MM.1S (cell line): Measurements from ENCODE around the gene PCNX1.

Experiments used
- DNase-seq: peaks from one replicate; pipeline ENCODE4 v3.0.0-alpha.2; 2015
- H2AFZ ChIP-seq: fragments of 300-600 bp; sonication (generic); 2 replicates; pipeline ENCODE4 v1.6.0; 2016; ENCODE audit warnings: antibody characterized with exemption, low read length
- H3F3A ChIP-seq: fragments of 300-600 bp; sonication (generic); 2 replicates; pipeline ENCODE4 v1.6.1; 2016; ENCODE audit warnings: mild to moderate bottlenecking, antibody characterized with exemption, low read length, moderate library complexity, mixed read lengths; ENCODE audit not compliant: insufficient read depth
- H3K27ac ChIP-seq: fragments of 300-600 bp; sonication (generic); 2 replicates; pipeline ENCODE4 v1.5.1; 2016; ENCODE audit warnings: mild to moderate bottlenecking, low read length
- H3K27me3 ChIP-seq: fragments of 300-600 bp; sonication (generic); replicated peaks from 2 replicates; pipeline ENCODE4 v1.6.0; 2016; ENCODE audit warnings: low read length; ENCODE audit not compliant: insufficient read depth
- H3K36me3 ChIP-seq: fragments of 300-600 bp; sonication (generic); replicated peaks from 2 replicates; pipeline ENCODE4 v1.6.1; 2016; ENCODE audit warnings: mild to moderate bottlenecking, low read length, mixed read lengths; ENCODE audit not compliant: insufficient read depth
- H3K4me1 ChIP-seq: fragments of 300-600 bp; sonication (generic); 2 replicates; pipeline ENCODE4 v1.6.1; 2016; ENCODE audit warnings: low read length, mixed read lengths
- H3K4me2 ChIP-seq: fragments of 300-600 bp; sonication (generic); 2 replicates; pipeline ENCODE4 v1.6.0; 2016; ENCODE audit warnings: low read depth, low read length
- H3K4me3 ChIP-seq: fragments of 300-600 bp; sonication (generic); 2 replicates; pipeline ENCODE4 v1.5.1; 2016; ENCODE audit warnings: low read length, mixed read lengths
- H3K79me2 ChIP-seq: fragments of 300-600 bp; sonication (generic); 2 replicates; pipeline ENCODE4 v1.6.1; 2016; ENCODE audit warnings: mixed run types, low read length, mixed read lengths
- H3K9ac ChIP-seq: fragments of 300-600 bp; sonication (generic); 2 replicates; pipeline ENCODE4 v1.6.1; 2016; ENCODE audit warnings: low read length, mixed read lengths
- H3K9me2 ChIP-seq: fragments of 300-600 bp; sonication (generic); replicated peaks from 2 replicates; pipeline ENCODE4 v1.6.1; 2016; ENCODE audit warnings: mild to moderate bottlenecking, low read length, mixed read lengths; ENCODE audit not compliant: insufficient read depth
- H3K9me3 ChIP-seq: fragments of 300-600 bp; sonication (generic); replicated peaks from 2 replicates; pipeline ENCODE4 v1.6.1; 2016; ENCODE audit warnings: mild to moderate bottlenecking, low read length, mixed read lengths; ENCODE audit not compliant: insufficient read depth
- H4K20me1 ChIP-seq: fragments of 300-600 bp; sonication (generic); 2 replicates; pipeline ENCODE4 v1.6.1; 2016; ENCODE audit warnings: mild to moderate bottlenecking, low read length, moderate library complexity, mixed read lengths; ENCODE audit not compliant: insufficient read depth
- CTCF ChIP-seq: fragments of 300-600 bp; sonication (generic); IDR thresholded peaks from 2 replicates; pipeline ENCODE4 v1.5.1; 2016; ENCODE audit warnings: antibody characterized with exemption, low read length, mixed read lengths
- EZH2 ChIP-seq: fragments of 300-600 bp; sonication (generic); optimal IDR thresholded peaks from 2 replicates; pipeline ENCODE3; 2017; ENCODE audit warnings: low read depth, mild to moderate bottlenecking, antibody characterized with exemption, low read length, mixed read lengths
- EZH2phosphoT487 ChIP-seq: fragments of 300-600 bp; sonication (generic); IDR thresholded peaks from 2 replicates; pipeline ENCODE4 v1.6.1; 2018; ENCODE audit warnings: antibody characterized with exemption, low read length

The PCNX1 gene

DNA sequence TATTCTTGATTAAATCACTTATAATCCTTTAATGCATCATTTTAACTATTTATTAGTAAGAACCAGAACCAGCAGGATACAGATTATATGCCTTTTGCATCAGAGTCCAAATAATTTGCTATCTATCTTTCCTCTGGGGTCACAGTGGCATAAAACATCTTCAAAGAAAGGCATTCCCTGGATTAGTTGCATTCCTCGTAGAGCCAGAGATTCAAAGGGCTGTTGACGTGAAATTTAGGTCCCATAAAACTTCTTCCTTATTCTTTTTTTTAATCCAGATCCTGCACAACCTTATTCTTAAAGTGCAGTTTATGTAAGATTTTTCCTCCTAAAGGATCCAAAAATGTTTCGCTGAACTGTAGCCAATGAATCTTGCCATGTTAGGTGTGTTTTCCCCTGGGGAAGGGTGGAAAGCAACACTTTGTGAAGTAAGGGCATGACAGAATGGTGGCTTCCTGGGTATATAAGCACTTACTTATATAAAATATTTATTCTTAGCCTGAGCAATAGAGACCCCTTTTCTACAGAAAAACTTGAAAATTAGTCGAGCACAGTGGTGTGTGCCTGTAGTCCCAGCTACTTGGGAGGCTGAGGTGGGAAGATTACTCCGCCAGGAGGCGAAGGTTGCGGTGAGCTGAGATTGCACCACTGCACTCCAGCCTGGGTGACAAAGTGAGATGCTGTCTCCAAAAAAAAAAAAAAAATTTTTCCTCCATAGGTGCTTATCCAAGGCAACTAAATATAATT lies 208.7 kb downstream of the PCNX1 start:
- Histone ChIP-seq H3K4me3 (no peak overlapping the region), H3K27me3 (no peaks in the 10 kb centered on the region), H3K79me2 (no peaks in the 10 kb centered on the region), H2AFZ (no peak overlapping the region), H3K9me2 (no peaks in the 10 kb centered on the region), H3F3A (no peaks in the 10 kb centered on the region), H4K20me1 (no peaks in the 10 kb centered on the region), H3K36me3 (no peaks in the 10 kb centered on the region), H3K9ac (no peak overlapping the region), H3K9me3 (no peaks in the 10 kb centered on the region), H3K4me2 (no peak overlapping the region), H3K27ac (no peak overlapping the region), H3K4me1 (no peaks in the 10 kb centered on the region)
- TF ChIP-seq CTCF, result no peak
- no peak for TF ChIP-seq EZH2
- TF ChIP-seq EZH2phosphoT487, result no peak
- no peak for DNase-seq

DNA sequence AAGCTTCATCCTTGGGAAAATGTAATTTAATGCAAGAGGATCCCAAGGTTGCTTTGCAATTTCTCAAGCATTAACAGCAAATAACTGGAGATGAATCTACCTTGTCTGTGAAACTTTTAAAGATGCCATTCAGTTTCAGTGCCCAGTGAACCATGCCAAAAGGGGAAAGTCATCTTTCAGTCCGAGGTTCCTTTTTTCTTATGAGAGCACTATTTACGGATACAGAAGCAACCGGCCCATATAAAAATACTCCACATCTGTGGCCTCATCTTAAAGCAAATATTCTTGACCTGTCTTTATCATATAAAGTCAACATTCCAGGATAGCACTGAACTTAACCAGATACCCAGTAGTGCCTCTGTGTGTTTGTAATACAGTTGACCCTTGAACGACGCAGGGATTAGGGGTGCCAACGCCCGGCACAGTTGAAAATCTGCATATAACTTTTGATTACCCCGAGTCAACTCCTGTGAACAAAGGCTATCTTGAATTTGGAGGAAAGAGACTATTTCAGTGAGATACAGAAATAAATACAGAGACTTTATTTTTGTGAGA lies 209.4 kb downstream of the PCNX1 start:
- no peaks in the 10 kb centered on the region for H3K4me1 ChIP-seq
- no peak overlapping the region for H3K4me2 ChIP-seq
- H3K27me3 ChIP-seq, result no peaks in the 10 kb centered on the region
- no peaks in the 10 kb centered on the region for H3K9me3 ChIP-seq
- TF ChIP-seq EZH2 (no peak), CTCF (no peak), EZH2phosphoT487 (no peak)
- DNase-seq, result no peak
- no peaks in the 10 kb centered on the region for H3F3A ChIP-seq
- no peak overlapping the region for H2AFZ ChIP-seq
- H3K9ac ChIP-seq, result no peak overlapping the region
- no peak overlapping the region for H3K27ac ChIP-seq
- no peaks in the 10 kb centered on the region for H3K9me2 ChIP-seq
- H3K79me2 ChIP-seq, result no peaks in the 10 kb centered on the region
- H3K4me3 ChIP-seq, result no peak overlapping the region
- H3K36me3 ChIP-seq, result no peaks in the 10 kb centered on the region
- no peaks in the 10 kb centered on the region for H4K20me1 ChIP-seq

DNA sequence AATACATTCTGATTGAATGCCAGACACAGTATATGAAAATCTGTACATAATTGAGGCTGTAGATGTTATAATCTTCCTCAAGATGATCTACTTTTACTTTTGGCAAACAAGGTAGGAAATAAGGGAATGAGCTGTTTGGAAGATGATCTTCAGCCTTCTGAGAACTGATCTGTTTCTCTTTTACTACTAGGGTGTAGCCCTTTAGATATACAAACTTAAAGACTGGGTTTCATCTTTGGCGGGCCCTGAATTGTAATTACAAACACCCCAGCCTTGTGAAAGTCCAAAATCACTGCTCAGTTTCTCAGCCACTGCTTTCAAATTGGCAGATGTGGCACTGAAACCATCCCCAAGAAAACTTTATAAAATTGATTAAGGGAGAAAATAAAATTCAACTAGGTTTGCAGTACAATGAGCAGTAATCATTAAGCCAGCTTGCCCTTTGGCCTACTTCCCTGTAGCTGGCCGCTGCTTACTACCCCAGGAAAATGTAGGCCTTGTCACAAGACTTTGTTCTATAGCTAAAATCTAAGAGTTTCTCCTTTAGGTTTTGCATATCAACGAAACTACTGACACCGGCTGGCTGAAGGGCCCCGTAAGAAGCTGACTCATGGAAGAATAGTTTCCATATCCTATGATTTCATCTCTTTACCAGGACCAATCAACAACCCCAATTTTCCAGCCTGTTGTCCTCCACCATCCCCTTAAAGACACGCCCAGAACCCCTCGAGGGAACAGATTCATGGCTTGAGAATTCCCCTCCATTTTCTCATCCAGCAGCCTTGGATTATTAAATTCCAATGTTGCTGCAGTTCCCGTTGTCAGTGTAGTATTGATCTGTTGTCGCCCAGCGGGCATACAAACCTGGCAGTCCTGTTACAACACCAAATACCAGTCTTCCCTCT lies 210.8 kb downstream of the PCNX1 start:
- Histone ChIP-seq H3K9me3 (no peaks in the 10 kb centered on the region), H3K27me3 (no peaks in the 10 kb centered on the region), H2AFZ (no peak overlapping the region), H3K9me2 (no peaks in the 10 kb centered on the region), H3K9ac (no peak overlapping the region), H3K36me3 (no peaks in the 10 kb centered on the region), H3K4me3 (no peak overlapping the region), H3K4me1 (no peaks in the 10 kb centered on the region), H4K20me1 (no peaks in the 10 kb centered on the region), H3F3A (no peaks in the 10 kb centered on the region), H3K4me2 (no peak overlapping the region), H3K27ac (peak overlapping the region; percentile 21; the same call in 1 of the 2 replicates), H3K79me2 (no peaks in the 10 kb centered on the region)
- no peak for DNase-seq
- TF ChIP-seq CTCF, result no peak
- TF ChIP-seq EZH2phosphoT487, result no peak
- TF ChIP-seq EZH2, result no peak
